Bronchial epithelial cell (primary cell): ENCODE data around the gene PHLDA1. TPM values are rescaled to one million over a fixed set of nuclear protein-coding genes. Genes with fewer than 3 reads are reported as not detected.
A peak's percentile ranks its signal among the peaks of the same experiment; 100 is the strongest.

Experiments used
- DNase-seq: peaks from one replicate; pipeline ENCODE4 v3.0.0-alpha.2; 2010; ENCODE audit warnings: low read depth
- FAIRE-seq: peaks from 2 replicates; lab custom pipeline; 2011; peaks lifted over from hg19 to GRCh38; lab: Jason Lieb, UNC
- H3K27me3 ChIP-seq: 2 replicates; pipeline ENCODE4 v1.5.1; 2011; ENCODE audit warnings: low read length; ENCODE audit not compliant: control insufficient read depth, insufficient read depth
- H3K36me3 ChIP-seq: 2 replicates; pipeline ENCODE4 v1.5.1; 2011; ENCODE audit warnings: low read length; ENCODE audit not compliant: control insufficient read depth, insufficient read depth
- H3K4me3 ChIP-seq: 2 replicates; pipeline ENCODE4 v1.5.1; 2011; ENCODE audit warnings: mild to moderate bottlenecking, low read depth, low read length, control low read depth
- CTCF ChIP-seq: IDR thresholded peaks from 2 replicates; pipeline ENCODE4 v1.5.1; 2011; ENCODE audit warnings: mild to moderate bottlenecking, moderate library complexity, low read length, control low read depth, inconsistent platforms; ENCODE audit not compliant: insufficient read depth, severe bottlenecking
- total RNA-seq: library from RNA; depleted of rRNA; stranded (reverse); fragments of >200 nt; gene quantifications from 2 replicates; pipeline ENCODE4 v1.2.1, GENCODE V29; 2014

The PHLDA1 gene
- total RNA-seq, 1 donor from 2014 or later: 27.9 TPM

- TF ChIP-seq CTCF: no peak
- FAIRE-seq (no peak), DNase-seq (no peak)
- peaks cover 9% of the 10 kb centered on the region for H3K36me3 ChIP-seq
- no peaks in the 10 kb centered on the region for H3K27me3 ChIP-seq
- no peak overlapping the region for H3K4me3 ChIP-seq
Measured at GRCh38 chr12:76060111-76060510, 28.5 kb upstream of the PHLDA1 start.

- no peaks in the 10 kb centered on the region for H3K27me3 ChIP-seq
- H3K4me3 ChIP-seq: no peak overlapping the region
- peaks cover 11% of the 10 kb centered on the region for H3K36me3 ChIP-seq
- no peak for TF ChIP-seq CTCF
- no peak for FAIRE-seq
- no peak for DNase-seq
Measured at GRCh38 chr12:76057326-76057725, 25.8 kb upstream of the PHLDA1 start.

GRCh38 chr12:76055393-76055792 lies 23.8 kb upstream of the PHLDA1 start:
- Histone ChIP-seq H3K27me3 (no peaks in the 10 kb centered on the region), H3K4me3 (no peak overlapping the region), H3K36me3 (peaks cover 8% of the 10 kb centered on the region)
- no peak for TF ChIP-seq CTCF
- DNase-seq (no peak), FAIRE-seq (no peak)

- DNase-seq: peak; percentile 69
- TF ChIP-seq CTCF: no peak
- no peak for FAIRE-seq
- H3K4me3 ChIP-seq: no peak overlapping the region
- H3K27me3 ChIP-seq: no peaks in the 10 kb centered on the region
- H3K36me3 ChIP-seq: peaks cover 3% of the 10 kb centered on the region
Measured at GRCh38 chr12:76049575-76050251, 18.1 kb upstream of the PHLDA1 start.

GRCh38 chr12:76047742-76048141 lies 16.2 kb upstream of the PHLDA1 start:
- no peak for TF ChIP-seq CTCF
- DNase-seq: no peak
- FAIRE-seq: no peak
- Histone ChIP-seq H3K27me3 (no peaks in the 10 kb centered on the region), H3K4me3 (no peak overlapping the region), H3K36me3 (peaks cover 2% of the 10 kb centered on the region)

- no peak overlapping the region for H3K4me3 ChIP-seq
- no peaks in the 10 kb centered on the region for H3K27me3 ChIP-seq
- no peak for DNase-seq
- no peak for TF ChIP-seq CTCF
- H3K36me3 ChIP-seq: peaks cover 2% of the 10 kb centered on the region
- FAIRE-seq: no peak
Measured at GRCh38 chr12:76047060-76047459, 15.5 kb upstream of the PHLDA1 start.
